K562 (cell line): ENCODE data around the gene FAM83E. TPM values are rescaled to one million over a fixed set of nuclear protein-coding genes. Genes with fewer than 3 reads are reported as not detected.

Source experiments
- DDX20 ChIP-seq: fragments of 450-650 bp; IDR thresholded peaks from 2 replicates; pipeline ENCODE4 v1.6.1; 2016; ENCODE audit warnings: missing genetic modification characterization, low read depth, mild to moderate bottlenecking, missing compliant biosample characterization, moderate library complexity
- EP400 ChIP-seq: fragments of 450-650 bp; IDR thresholded peaks from 2 replicates; pipeline ENCODE4 v1.6.1; 2017; ENCODE audit warnings: antibody characterized with exemption, mild to moderate bottlenecking, moderate library complexity
- KAT7 ChIP-seq: sonication (generic); formaldehyde crosslinking; IDR thresholded peaks from 2 replicates; pipeline ENCODE4 v1.8.0; 2022; ENCODE audit warnings: missing genetic modification reagents, mild to moderate bottlenecking, borderline replicate concordance
- MAFK ChIP-seq: IDR thresholded peaks from 2 replicates; pipeline ENCODE4 v1.6.1; 2011; ENCODE audit warnings: low read length, improper control_type of control experiment
- MCM7 ChIP-seq, 2 experiments: fragments of 450-650 bp; IDR thresholded peaks; 2 replicates each; pipeline ENCODE4 v1.6.1; 2016 to 2018
- MEIS2 ChIP-seq: fragments of 450-650 bp; IDR thresholded peaks from 2 replicates; pipeline ENCODE4 v1.6.1; 2014; ENCODE audit warnings: mild to moderate bottlenecking; ENCODE audit not compliant: partially characterized antibody
- NEUROD1 ChIP-seq: fragments of 150-350 bp; IDR thresholded peaks from 2 replicates; pipeline ENCODE4 v1.6.1; 2014; ENCODE audit warnings: borderline replicate concordance, low read length, low read depth; ENCODE audit not compliant: partially characterized antibody
- NFXL1 ChIP-seq: fragments of 450-650 bp; formaldehyde crosslinking; IDR thresholded peaks from 2 replicates; pipeline ENCODE4 v1.4.0; 2021; ENCODE audit warnings: mild to moderate bottlenecking
- NR2C2 ChIP-seq, 2 experiments: fragments of 200-800 bp in 1 of 2; sonication (Bioruptor generic) in 1 of 2; sonication (generic) in 1 of 2; formaldehyde crosslinking in 1 of 2; IDR thresholded peaks; 2 replicates each; pipeline versions ENCODE4 v1.6.1 to v1.8.0; 2016 to 2022; ENCODE audit warnings: mild to moderate bottlenecking in 1 of 2, missing compliant biosample characterization in 1 of 2, missing genetic modification characterization in 1 of 2, missing genetic modification reagents in 1 of 2
- SIN3B ChIP-seq: fragments of 450-650 bp; IDR thresholded peaks from 2 replicates; pipeline ENCODE4 v1.6.1; 2017; ENCODE audit warnings: low read depth, mild to moderate bottlenecking, moderate library complexity
- SP2 ChIP-seq: IDR thresholded peaks from 2 replicates; pipeline ENCODE4 v1.6.1; 2011; ENCODE audit warnings: mild to moderate bottlenecking, low read depth, low read length, moderate library complexity; ENCODE audit not compliant: poor library complexity, severe bottlenecking; ENCODE audit errors: extremely low read depth
- TAL1 ChIP-seq: fragments of 450-650 bp; IDR thresholded peaks from 2 replicates; pipeline ENCODE4 v1.6.1; 2016; ENCODE audit warnings: mild to moderate bottlenecking
- ZBTB8A ChIP-seq: fragments of 450-650 bp; IDR thresholded peaks from 2 replicates; pipeline ENCODE4 v1.6.1; 2018; ENCODE audit warnings: mild to moderate bottlenecking, moderate library complexity; ENCODE audit not compliant: partially characterized antibody
- ZNF232 ChIP-seq: sonication (generic); formaldehyde crosslinking; IDR thresholded peaks from 2 replicates; pipeline ENCODE4 v1.8.0; 2022; ENCODE audit warnings: mild to moderate bottlenecking, missing genetic modification reagents
- ZNF324 ChIP-seq: fragments of 250-450 bp; sonication (Bioruptor Pico); IDR thresholded peaks from 2 replicates; pipeline ENCODE4 v1.4.0; 2020; ENCODE audit warnings: mild to moderate bottlenecking
- ZNF778 ChIP-seq: fragments of 450-650 bp; formaldehyde crosslinking; IDR thresholded peaks from 2 replicates; pipeline ENCODE4 v1.4.0; 2020; ENCODE audit warnings: mild to moderate bottlenecking, moderate library complexity
- polyA plus RNA-seq, 8 experiments: library from polyadenylated mRNA; depleted of rRNA in 4 of 8; stranded (reverse) in 5 of 8; unstranded in 3 of 8; fragments of >200 nt; fragmentation: Nextera tagmentation in 2 of 8; fragmentation: Illumina TruSeq in 1 of 8; extraction: Ambion mirVana in 2 of 8; extraction: Trizol in 1 of 8; gene quantifications; 2 replicates each; pipeline versions ENCODE4 v1.2.1 to v1.2.3, GENCODE V29; 2011 to 2014; ENCODE audit warnings: inconsistent platforms in 1 of 8, missing spikeins in 1 of 8
- total RNA-seq, 7 experiments: library from RNA; depleted of rRNA in 6 of 7; stranded (reverse); fragments of >200 nt in 6 of 7; fragmentation: Illumina TruSeq in 2 of 7; extraction: Trizol in 2 of 7; gene quantifications; 2 replicates each; pipeline versions ENCODE4 v1.2.1 to v1.2.3, GENCODE V29; 2011 to 2021; ENCODE audit warnings: low replicate concordance in 1 of 7
- TF ChIP-seq, protein P1 (sequence below), 2 experiments: fragments of 450-650 bp; conservative IDR thresholded peaks; 2 replicates each; pipeline ENCODE4 v1.6.1; 2017; ENCODE audit warnings: mild to moderate bottlenecking in 2 of 2, moderate library complexity in 2 of 2
- TF ChIP-seq, protein P2 (sequence below): sonication (generic); formaldehyde crosslinking; IDR thresholded peaks from 2 replicates; pipeline ENCODE4 v1.8.0; 2022; ENCODE audit warnings: mild to moderate bottlenecking, missing genetic modification reagents
- TF ChIP-seq, protein P3 (sequence below): fragments of 450-650 bp; formaldehyde crosslinking; IDR thresholded peaks from 2 replicates; pipeline ENCODE4 v1.4.0; 2022; ENCODE audit warnings: missing genetic modification characterization

FAM83E gene
- total and polyA plus RNA-seq, 9 of the 15 experiments (the other 6 are each of a cell fraction or from before 2014, with no cell fraction given) = 0.15 to 0.87 (median 0.29) TPM; not detected in 4

DNA sequence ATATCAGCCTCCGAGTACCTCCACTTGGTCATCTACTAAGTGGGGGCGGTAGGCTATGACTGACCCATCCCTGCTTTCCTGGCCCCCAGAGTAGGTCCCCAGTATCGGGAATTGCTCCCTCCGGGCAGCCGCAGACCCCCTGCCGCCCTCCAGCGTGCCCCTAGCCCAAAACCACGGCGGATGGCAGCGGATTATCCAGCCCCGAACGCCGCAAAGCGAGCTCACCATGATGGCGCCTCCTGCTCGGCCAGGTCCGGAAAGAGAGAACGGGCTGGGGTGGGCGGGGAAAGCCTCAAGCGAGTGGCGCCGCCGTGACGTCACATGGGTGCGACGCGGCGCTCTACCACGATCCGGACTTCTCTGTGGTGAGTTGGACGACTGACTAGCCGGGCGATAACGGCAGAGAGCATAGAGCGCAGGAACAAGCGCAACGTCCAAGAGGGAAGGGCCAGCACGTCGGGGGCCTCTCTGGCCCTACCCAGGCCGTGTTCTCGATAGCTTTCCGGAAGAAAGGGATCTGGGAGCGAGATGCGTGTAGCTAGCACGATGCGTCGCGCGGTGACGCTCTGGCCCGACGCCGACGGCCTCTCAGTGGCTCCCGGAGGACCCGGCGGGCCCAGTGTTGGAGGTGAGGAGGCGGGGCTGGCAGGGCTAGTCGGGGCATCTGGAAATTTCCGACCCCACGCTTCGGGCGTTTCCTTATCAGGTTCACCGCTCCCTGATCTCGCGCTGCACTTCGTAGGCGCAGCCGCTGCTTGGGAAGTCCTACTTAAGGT lies 4.2 kb upstream of the FAM83E start, which contains the start of the genes RPL18 and SPHK2 (continued):
- TF ChIP-seq MAFK (peak; percentile 5), EP400 (peak; percentile 100), NR2C2 (CRISPR knock-in tag; IDR thresholded peaks at IDR 0.05) (no peak; the same call in none of the 2 replicates), NR2C2 (tag; IDR thresholded peaks at IDR 0.05) (peak; percentile 91), SP2 (peak; percentile 99), TAL1 (no peak; the same call in 1 of the 2 replicates), NEUROD1 (peak; percentile 56), KAT7 (CRISPR knock-in tag) (peak; percentile 87; the same call in 1 of the 2 replicates), ZNF232 (CRISPR knock-in tag) (no peak), MCM7 (IDR thresholded peaks at IDR 0.05) (no peak), DDX20 (no peak), NFXL1 (CRISPR knock-in tag) (no peak), ZBTB8A (no peak), ZNF324 (no peak), SIN3B (peak; percentile 75), ZNF778 (CRISPR knock-in tag) (no peak), MEIS2 (peak; percentile 54)
- TF ChIP-seq, protein P1, sequence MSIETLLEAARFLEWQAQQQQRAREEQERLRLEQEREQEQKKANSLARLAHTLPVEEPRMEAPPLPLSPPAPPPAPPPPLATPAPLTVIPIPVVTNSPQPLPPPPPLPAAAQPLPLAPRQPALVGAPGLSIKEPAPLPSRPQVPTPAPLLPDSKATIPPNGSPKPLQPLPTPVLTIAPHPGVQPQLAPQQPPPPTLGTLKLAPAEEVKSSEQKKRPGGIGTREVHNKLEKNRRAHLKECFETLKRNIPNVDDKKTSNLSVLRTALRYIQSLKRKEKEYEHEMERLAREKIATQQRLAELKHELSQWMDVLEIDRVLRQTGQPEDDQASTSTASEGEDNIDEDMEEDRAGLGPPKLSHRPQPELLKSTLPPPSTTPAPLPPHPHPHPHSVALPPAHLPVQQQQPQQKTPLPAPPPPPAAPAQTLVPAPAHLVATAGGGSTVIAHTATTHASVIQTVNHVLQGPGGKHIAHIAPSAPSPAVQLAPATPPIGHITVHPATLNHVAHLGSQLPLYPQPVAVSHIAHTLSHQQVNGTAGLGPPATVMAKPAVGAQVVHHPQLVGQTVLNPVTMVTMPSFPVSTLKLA (conservative IDR thresholded peaks at IDR 0.05) = peak; percentile 96 to 98
- TF ChIP-seq, protein P2, sequence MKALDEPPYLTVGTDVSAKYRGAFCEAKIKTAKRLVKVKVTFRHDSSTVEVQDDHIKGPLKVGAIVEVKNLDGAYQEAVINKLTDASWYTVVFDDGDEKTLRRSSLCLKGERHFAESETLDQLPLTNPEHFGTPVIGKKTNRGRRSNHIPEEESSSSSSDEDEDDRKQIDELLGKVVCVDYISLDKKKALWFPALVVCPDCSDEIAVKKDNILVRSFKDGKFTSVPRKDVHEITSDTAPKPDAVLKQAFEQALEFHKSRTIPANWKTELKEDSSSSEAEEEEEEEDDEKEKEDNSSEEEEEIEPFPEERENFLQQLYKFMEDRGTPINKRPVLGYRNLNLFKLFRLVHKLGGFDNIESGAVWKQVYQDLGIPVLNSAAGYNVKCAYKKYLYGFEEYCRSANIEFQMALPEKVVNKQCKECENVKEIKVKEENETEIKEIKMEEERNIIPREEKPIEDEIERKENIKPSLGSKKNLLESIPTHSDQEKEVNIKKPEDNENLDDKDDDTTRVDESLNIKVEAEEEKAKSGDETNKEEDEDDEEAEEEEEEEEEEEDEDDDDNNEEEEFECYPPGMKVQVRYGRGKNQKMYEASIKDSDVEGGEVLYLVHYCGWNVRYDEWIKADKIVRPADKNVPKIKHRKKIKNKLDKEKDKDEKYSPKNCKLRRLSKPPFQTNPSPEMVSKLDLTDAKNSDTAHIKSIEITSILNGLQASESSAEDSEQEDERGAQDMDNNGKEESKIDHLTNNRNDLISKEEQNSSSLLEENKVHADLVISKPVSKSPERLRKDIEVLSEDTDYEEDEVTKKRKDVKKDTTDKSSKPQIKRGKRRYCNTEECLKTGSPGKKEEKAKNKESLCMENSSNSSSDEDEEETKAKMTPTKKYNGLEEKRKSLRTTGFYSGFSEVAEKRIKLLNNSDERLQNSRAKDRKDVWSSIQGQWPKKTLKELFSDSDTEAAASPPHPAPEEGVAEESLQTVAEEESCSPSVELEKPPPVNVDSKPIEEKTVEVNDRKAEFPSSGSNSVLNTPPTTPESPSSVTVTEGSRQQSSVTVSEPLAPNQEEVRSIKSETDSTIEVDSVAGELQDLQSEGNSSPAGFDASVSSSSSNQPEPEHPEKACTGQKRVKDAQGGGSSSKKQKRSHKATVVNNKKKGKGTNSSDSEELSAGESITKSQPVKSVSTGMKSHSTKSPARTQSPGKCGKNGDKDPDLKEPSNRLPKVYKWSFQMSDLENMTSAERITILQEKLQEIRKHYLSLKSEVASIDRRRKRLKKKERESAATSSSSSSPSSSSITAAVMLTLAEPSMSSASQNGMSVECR = peak; percentile 92
- TF ChIP-seq, protein P3, sequence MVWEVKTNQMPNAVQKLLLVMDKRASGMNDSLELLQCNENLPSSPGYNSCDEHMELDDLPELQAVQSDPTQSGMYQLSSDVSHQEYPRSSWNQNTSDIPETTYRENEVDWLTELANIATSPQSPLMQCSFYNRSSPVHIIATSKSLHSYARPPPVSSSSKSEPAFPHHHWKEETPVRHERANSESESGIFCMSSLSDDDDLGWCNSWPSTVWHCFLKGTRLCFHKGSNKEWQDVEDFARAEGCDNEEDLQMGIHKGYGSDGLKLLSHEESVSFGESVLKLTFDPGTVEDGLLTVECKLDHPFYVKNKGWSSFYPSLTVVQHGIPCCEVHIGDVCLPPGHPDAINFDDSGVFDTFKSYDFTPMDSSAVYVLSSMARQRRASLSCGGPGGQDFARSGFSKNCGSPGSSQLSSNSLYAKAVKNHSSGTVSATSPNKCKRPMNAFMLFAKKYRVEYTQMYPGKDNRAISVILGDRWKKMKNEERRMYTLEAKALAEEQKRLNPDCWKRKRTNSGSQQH (CRISPR knock-in tag) = no peak
